ENCODE measurements around the gene ABCD4. TPM values are rescaled to one million over a fixed set of nuclear protein-coding genes. Genes with fewer than 3 reads are reported as not detected.

Gene ABCD4
- polyA plus RNA-seq, 3 donors: 13.9 to 54.1 (median 14.2) TPM

GRCh38 chr14:74296037-74296467 is 6.7 kb downstream of the ABCD4 start:
- Histone ChIP-seq H2AFZ (ENCODE audit: insufficient read depth, low read depth, low read length, poor library complexity, severe bottlenecking) (no peak overlapping the region), H3K79me2 (ENCODE audit: insufficient read depth, low read length) (peaks cover 17% of the 10 kb centered on the region), H3K36me3 (replicated peaks in 1 of 2; ENCODE audit: control insufficient read depth in 1 of 2, insufficient read depth in 2 of 2, low read length in 2 of 2) (peaks cover 67 to 81% of the 10 kb centered on the region in 2 donors), H3K4me1 (ENCODE audit: control insufficient read depth in 1 of 2, insufficient read depth in 2 of 2, low read length in 2 of 2) (no peaks in the 10 kb centered on the region), H3K9ac (ENCODE audit: insufficient read depth, low read length, poor library complexity, severe bottlenecking) (no peak overlapping the region), H3K9me3 (replicated peaks in 1 of 2; ENCODE audit: control insufficient read depth in 1 of 2, insufficient read depth in 1 of 2, low read length in 2 of 2) (no peaks in the 10 kb centered on the region), H3K4me2 (replicated peaks; ENCODE audit: extremely low read depth, low read length, poor library complexity, severe bottlenecking) (no peak overlapping the region), H3K4me3 (replicated peaks in 1 of 3; ENCODE audit: low read depth in 2 of 3, low read length in 3 of 3) (no peak overlapping the region), H4K20me1 (ENCODE audit: insufficient read depth, low read length) (no peaks in the 10 kb centered on the region), H3K27ac (ENCODE audit: low read depth in 1 of 2, low read length in 2 of 2) (no peak overlapping the region), H3K27me3 (ENCODE audit: control insufficient read depth in 2 of 2, insufficient read depth in 2 of 2, low read length in 2 of 2) (no peaks in the 10 kb centered on the region)
- Mint-ChIP-seq H3K27me3 (ENCODE audit: low read depth in 3 of 3) (peaks cover 0 to 3% (median 0%) of the 10 kb centered on the region in 3 donors), H3K4me3 (no peak overlapping the region), H3K27ac (peak overlapping the region in 3 of 7 donors; percentile 15 to 59 (median 31)), H3K36me3 (peaks cover 62 to 80% of the 10 kb centered on the region in 2 donors), H3K4me1 (peaks cover 12% of the 10 kb centered on the region), H3K9me3 (no peaks in the 10 kb centered on the region)
- WGBS (ENCODE audit: insufficient coverage): 98% methylated on average over 8 of the region's 9 CpGs
- no peak for DNase-seq
- no peak for TF ChIP-seq CTCF (IDR thresholded peaks at IDR 0.05)
- intact Hi-C loops (cut with micrococcal nuclease): no loop called here

GRCh38 chr14:74293606-74294005 is 9.1 kb downstream of the ABCD4 start:
- H3K36me3 Mint-ChIP-seq: peaks cover 69 to 89% of the 10 kb centered on the region in 2 donors
- Histone ChIP-seq H4K20me1 (ENCODE audit: insufficient read depth, low read length) (no peaks in the 10 kb centered on the region), H2AFZ (ENCODE audit: insufficient read depth, low read depth, low read length, poor library complexity, severe bottlenecking) (no peak overlapping the region), H3K79me2 (ENCODE audit: insufficient read depth, low read length) (no peaks in the 10 kb centered on the region), H3K4me3 (replicated peaks in 1 of 3; ENCODE audit: low read depth in 2 of 3, low read length in 3 of 3) (no peak overlapping the region), H3K36me3 (replicated peaks in 1 of 2; ENCODE audit: control insufficient read depth in 1 of 2, insufficient read depth in 2 of 2, low read length in 2 of 2) (peaks cover 75 to 95% of the 10 kb centered on the region in 2 donors), H3K27ac (ENCODE audit: low read depth in 1 of 2, low read length in 2 of 2) (no peak overlapping the region), H3K9ac (ENCODE audit: insufficient read depth, low read length, poor library complexity, severe bottlenecking) (no peak overlapping the region), H3K4me2 (replicated peaks; ENCODE audit: extremely low read depth, low read length, poor library complexity, severe bottlenecking) (no peak overlapping the region), H3K4me1 (ENCODE audit: control insufficient read depth in 1 of 2, insufficient read depth in 2 of 2, low read length in 2 of 2) (no peaks in the 10 kb centered on the region), H3K27me3 (ENCODE audit: control insufficient read depth in 2 of 2, insufficient read depth in 2 of 2, low read length in 2 of 2) (no peaks in the 10 kb centered on the region), H3K9me3 (replicated peaks in 1 of 2; ENCODE audit: control insufficient read depth in 1 of 2, insufficient read depth in 1 of 2, low read length in 2 of 2) (no peaks in the 10 kb centered on the region)
- H3K4me1 Mint-ChIP-seq: no peaks in the 10 kb centered on the region
- H3K9me3 Mint-ChIP-seq: no peaks in the 10 kb centered on the region
- no peak overlapping the region for H3K27ac Mint-ChIP-seq
- intact Hi-C loops (cut with micrococcal nuclease): no loop called here
- WGBS (ENCODE audit: insufficient coverage): no CpG with 5 or more reads among the region's 2 CpGs
- peaks cover 0 to 1% (median 0%) of the 10 kb centered on the region in 3 donors for H3K27me3 Mint-ChIP-seq (ENCODE audit: low read depth in 3 of 3)
- no peak for TF ChIP-seq CTCF (IDR thresholded peaks at IDR 0.05)
- H3K4me3 Mint-ChIP-seq: no peak overlapping the region
- DNase-seq: no peak
